NCI-H2196 treated with DMSO at 0.1 percent for 48 hours (cell line): Measurements from ENCODE around the gene AGO4.
"Not testable (repeated sequence)": the region's sequence is repeated elsewhere in the genome, so short reads cannot be mapped to it uniquely, and the experiment has no call there.

ENCODE experiments used
- DNase-seq: peaks from one replicate; lab custom pipeline; 2025; ENCODE audit not compliant: unreplicated experiment; lab: John Stamatoyannopoulos, UW

The AGO4 gene

GRCh38 chr1:35810096-35810881, 2.5 kb downstream of the AGO4 start:
- DNase-seq = no peak

- not testable (repeated sequence) for DNase-seq
Observed at GRCh38 chr1:35812754-35813153, 4.9 kb downstream of the AGO4 start.

GRCh38 chr1:35825255-35825654, 17.4 kb downstream of the AGO4 start:
- no peak for DNase-seq

GRCh38 chr1:35832276-35832905, 24.6 kb downstream of the AGO4 start:
- DNase-seq = no peak

- no peak for DNase-seq
Observed at GRCh38 chr1:35833395-35833794, 25.6 kb downstream of the AGO4 start.

GRCh38 chr1:35834218-35834617, 26.4 kb downstream of the AGO4 start:
- no peak for DNase-seq

- no peak for DNase-seq
Observed at GRCh38 chr1:35835398-35835797, 27.6 kb downstream of the AGO4 start.

GRCh38 chr1:35836734-35837133, 28.9 kb downstream of the AGO4 start:
- no peak for DNase-seq

GRCh38 chr1:35838693-35839245, 31.0 kb downstream of the AGO4 start:
- no peak for DNase-seq

- DNase-seq = no peak
Observed at GRCh38 chr1:35844826-35845225, 37.0 kb downstream of the AGO4 start.

GRCh38 chr1:35845766-35846165, 38.0 kb downstream of the AGO4 start:
- DNase-seq = no peak

- no peak for DNase-seq
Observed at GRCh38 chr1:35847935-35848565, 40.2 kb downstream of the AGO4 start.

- no peak for DNase-seq
Observed at GRCh38 chr1:35850051-35850450, 42.2 kb downstream of the AGO4 start.

- no peak for DNase-seq
Observed at GRCh38 chr1:35850716-35851115, 42.9 kb downstream of the AGO4 start.

GRCh38 chr1:35851132-35851869, 43.5 kb downstream of the AGO4 start:
- DNase-seq = no peak

GRCh38 chr1:35852241-35852640, 44.4 kb downstream of the AGO4 start:
- no peak for DNase-seq

- no peak for DNase-seq
Observed at GRCh38 chr1:35854989-35855700, 47.3 kb downstream of the AGO4 start.

- no peak for DNase-seq
Observed at GRCh38 chr1:35856964-35857363, 49.1 kb downstream of the AGO4 start.

- no peak for DNase-seq
Observed at GRCh38 chr1:35857830-35858229, 50.0 kb downstream of the AGO4 start.

GRCh38 chr1:35860696-35861095, 52.9 kb downstream of the AGO4 start:
- no peak for DNase-seq

- DNase-seq = no peak
Observed at GRCh38 chr1:35863136-35863535, 55.3 kb downstream of the AGO4 start.
